SHP77 (cell line): ENCODE measurements around the gene TENT4B.

ENCODE experiments used
- DNase-seq, 2 experiments: peaks; one replicate each; lab custom pipeline; 2025; lab: John Stamatoyannopoulos, UW

TENT4B gene

DNA sequence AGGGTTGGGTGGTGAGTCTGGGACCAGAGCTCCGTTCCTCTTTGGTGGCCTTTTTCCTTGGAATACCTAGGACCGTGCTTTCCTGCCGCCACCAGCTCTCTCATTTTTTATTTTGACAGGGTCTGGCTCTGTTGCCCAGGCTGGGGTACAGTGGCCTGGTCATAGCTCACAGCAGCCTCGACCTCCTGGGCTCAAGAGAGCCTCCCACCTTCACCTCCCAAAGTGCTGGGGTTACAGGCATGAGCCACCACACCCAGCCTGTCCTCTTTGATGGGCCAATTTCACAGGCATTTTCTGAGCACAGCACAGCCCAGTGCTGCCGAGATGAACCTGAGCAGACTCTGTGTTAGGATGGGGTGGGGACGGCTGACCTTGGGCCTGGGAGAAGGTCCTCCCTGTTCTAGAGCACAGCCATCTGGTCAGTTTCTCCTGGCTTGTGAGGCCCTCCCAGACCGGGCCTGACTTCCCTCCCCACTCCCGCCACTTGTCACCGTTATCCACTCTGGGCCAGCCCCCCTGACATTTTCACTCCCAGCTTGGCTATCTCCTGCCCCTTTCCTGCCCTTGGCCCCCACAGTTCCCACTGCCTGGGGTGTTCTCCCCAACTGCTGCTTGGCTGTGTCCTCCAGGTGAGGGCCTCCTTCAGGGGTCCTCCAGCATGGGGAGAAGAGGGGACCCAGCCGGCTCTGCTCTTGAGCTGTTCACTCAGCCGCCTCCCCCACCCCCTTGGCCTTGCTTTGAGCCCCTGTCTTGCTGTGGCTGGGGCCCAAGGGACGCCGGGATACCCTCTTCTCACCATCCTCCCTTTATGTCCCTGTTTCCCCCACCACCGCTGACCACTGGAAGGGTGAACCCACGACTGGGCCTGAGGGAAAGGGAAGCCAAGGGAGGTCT lies 118.3 kb downstream of the TENT4B start:
- no peak for DNase-seq

DNA sequence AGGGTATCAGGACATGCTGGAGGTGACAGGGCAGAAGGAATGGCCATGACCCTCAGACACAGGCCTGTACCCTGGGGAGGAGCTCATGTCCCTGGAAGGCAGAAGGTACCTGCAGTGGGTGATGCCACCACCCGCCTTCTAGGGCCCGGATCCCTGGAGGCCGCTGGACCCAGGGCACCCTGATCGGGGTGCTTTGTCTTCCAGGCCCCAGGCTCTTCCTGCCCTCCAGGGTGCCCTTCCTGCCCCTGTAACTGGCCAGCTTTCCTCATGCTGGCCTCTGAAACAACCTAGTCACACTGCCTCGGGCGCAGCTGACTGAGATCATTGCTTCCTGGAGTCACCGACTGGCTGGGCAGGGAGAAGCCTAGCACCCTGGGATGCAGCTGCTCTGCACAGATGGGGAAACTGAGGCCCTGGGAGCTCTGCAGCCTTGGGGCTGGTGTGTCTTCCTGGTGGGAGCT lies 119.0 kb downstream of the TENT4B start:
- no peak for DNase-seq

DNA sequence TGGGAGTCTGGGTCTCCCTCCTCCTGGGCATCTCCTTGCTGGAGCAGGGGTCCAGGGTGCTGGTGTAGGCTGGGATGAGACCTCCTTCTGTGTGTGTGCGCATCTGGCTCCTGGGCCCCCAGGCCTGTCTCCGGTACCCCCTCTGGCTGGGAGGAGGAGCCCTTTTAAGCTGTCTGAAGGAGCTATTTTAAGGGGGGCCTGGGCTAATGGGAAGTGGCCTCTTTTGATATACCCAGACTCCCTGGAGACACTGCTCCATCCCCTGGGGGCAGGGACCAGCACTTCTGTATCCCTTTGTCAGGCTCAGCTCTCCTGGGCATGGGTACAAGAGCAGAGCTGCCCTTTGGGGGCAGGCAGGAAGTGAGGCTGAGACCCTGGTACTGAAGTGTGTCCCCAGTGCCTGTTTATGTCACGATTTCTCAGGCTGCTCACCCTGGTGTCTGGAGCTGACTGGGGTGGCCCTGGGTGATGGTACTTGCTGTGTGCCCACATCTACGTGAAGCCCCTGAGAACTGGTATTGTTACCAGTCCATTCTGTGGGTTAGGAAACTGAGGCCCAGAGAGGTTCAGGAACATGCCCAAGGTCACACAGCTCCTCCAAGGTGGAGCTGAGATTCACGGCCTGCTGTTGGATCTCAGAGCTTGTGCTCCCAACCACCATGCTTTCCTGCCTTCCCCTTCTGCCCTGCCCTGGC lies 119.7 kb downstream of the TENT4B start:
- no peak for DNase-seq

DNA sequence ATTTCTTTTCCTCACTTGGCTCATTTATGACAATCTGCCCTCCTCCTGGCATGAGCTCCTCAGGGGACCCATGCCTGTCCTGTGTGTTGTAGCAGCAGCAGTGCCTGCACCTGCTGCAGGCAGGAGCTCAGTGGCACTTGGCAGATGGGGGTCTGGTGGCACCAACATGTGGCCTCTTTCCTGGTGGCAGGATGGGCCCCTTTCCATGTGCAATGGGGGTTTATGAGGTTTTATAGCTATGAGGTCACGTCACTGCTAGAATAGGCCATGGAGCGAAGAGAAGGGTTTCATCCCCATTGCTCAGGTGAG lies 120.2 kb downstream of the TENT4B start:
- no peak for DNase-seq

DNA sequence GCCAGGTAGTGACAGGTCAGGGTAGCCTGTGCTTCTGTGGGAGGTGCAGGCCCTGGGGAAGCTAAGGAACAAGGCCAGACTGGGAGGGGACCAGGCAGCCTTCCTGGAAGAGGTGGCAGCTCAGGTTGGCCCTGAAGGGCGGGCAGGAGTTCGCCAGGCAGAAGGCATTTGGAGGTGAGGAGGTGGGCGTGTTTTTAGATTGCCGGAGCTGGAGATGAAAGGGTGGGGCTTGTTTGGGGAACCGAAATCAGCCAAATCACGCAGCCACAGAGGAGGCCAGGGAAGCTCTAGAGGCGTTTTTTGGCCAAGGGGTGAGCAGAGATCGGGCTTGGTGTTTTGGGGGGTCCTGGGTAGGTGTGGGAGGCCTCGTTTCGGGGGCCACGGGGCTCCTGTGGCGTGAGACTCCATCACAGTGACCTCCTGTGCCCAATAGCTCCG lies 120.8 kb downstream of the TENT4B start:
- no peak for DNase-seq

DNA sequence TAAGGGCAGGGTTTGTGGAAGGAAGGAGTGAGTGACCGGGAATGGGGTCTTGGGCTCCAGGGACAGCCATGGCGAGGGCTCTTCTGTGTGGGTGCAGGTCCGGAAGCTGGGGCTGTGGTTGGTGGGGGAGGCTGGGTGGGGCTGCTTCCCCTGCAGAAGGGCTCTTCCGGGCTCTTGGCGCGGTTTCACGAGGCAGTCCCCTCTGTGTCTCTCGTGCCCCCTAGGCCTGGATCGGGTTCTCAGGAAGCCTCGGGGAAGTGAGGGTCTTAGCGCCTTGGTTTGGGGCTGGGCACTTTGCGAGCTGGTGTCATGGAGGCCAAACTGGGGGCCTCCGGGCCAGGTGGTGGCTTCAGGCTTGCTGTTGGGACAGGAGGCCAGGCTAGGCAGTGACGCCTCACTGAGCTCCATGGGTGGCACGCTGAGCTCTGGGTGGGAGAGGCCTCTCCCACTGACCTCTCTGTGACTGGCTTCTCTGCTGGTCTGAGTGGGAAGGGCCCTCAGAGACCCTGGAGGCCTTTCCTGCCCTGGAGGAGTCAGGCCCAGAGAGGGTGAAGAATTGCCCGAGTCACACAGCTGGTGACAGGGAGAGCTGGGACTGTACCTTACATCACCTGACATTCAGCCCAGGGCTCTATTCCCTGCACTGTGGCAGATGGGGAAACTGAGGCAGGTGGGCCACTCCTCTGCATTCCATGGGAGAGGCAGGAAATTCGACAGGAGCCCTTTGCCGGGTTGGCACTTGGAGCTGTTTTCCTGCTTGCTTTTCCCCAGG lies 121.4 kb downstream of the TENT4B start:
- no peak for DNase-seq

DNA sequence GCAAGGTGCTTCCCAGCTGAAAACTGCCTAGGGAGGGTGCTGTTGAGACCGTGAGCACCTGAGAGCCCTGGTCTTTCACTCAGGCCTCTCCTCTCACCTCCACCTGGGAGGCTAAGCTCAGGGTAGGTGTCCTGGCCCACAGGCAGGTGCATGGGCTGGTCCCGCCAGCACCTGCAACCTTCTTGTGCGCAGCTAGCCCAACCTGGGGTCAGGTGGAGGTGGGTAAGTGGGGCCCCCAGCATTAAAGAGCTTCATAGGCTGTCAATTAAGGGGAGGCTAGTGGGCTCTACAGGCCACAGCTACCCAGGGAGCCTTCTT lies 122.0 kb downstream of the TENT4B start:
- no peak for DNase-seq

DNA sequence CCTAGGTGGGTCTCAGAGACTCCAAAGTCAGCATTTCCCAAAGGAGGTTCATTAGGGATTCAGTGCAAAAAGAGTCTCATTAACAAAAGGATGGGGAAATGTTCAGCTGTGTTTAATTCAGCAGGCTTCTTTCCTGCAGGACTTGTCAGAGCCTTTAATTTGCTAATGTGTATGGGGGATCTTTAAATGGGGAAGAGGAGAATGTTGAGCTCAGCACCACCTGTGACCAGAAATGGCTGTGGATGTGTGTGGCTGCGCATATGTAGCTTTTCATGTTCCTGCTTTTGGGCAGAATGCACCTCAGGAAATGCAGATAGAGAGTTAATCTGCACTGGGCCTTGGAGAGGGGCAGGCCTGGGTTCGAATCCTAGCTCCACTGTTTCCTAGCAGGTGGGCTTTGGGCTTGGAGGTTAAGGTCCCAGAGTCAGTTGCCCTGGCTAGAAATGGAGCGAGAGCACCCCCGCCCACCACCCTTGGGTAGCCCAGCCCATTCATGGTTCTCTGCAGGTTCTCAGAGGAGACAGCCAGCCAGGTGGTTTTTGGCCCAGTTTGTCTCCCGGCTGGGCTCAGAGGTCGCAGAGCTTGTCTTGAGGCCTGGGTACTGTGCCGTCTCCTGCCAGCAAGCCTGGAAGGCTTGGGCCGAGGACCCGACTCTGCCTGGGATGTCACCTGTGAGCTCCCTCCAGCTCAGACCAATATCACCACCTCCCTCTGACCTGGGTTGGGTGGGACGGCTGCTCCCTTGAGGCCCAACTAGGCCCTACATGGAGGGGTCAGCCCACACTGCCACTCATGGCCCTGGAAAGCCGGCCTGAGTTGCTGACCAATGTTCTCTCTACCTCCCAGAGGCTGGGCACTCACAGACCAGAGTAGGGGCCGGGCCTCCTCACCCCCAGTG lies 122.6 kb downstream of the TENT4B start:
- DNase-seq = no peak

DNA sequence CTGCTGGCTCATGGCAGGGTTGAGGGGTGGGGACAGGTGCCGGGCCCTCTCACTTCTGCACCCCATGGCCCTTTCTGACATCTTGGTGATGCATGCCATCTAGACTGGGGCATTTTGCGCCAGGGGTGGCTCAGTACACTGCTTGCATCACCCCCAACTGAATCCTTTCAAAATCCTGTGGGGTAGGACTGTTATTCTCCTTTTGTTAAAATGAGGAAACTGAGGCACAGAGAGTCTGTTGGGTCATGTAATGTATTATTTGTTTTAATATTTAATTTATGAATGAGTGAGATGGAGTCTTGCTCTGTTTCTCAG lies 123.2 kb downstream of the TENT4B start:
- DNase-seq = no peak

DNA sequence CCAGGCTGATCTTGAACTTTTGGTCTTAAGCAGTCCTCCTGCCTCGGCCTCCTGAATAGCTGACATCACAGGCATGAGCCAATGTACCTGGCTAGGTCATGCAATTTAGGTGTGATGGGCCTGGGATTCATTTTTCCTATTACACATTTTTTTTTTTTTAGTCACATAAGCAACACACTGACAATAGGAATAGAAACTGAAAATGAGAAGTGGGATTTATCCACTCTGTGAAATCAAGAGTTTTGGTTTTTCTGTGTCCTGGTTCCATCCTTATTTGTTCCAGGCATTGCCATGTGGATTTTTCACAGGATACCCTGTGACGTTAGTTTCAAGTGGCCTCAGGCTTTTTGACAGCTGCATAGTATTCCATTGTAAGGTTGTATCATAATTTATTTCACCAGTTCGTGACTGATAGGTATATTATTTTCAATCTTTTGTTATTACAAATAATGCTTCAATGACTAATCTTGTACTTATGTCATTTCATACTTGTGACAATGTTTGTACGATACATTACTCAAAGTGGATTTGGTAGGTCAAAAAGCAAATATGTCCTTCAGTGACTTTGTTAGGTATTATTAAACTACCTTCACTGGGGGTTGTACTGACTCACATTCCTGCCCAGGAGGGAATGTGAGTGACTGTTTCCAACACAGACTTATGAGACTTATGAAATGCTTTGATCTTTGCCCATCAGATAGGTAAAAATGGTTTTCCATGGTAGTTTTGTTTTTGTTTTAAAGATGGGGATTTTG lies 123.9 kb downstream of the TENT4B start:
- DNase-seq = no peak

DNA sequence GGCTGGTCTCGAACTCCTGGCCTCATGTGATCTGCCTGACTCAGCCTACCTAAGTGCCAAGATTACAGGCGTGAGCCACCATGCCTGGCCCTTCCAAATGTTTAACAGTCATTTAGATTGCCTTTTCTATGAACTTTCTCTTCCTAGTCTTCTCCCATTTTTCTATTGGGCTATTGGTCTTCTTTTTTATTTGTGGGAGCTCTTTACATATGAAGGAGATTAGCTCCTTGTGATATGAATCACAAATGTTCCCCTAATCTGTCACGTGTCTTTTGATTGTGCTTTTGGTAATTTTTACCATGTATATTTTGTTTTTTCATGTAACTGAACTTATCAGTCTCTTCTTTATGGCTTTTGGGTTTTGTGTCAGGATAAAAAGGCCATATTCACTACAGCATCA lies 125.1 kb downstream of the TENT4B start:
- DNase-seq = no peak

DNA sequence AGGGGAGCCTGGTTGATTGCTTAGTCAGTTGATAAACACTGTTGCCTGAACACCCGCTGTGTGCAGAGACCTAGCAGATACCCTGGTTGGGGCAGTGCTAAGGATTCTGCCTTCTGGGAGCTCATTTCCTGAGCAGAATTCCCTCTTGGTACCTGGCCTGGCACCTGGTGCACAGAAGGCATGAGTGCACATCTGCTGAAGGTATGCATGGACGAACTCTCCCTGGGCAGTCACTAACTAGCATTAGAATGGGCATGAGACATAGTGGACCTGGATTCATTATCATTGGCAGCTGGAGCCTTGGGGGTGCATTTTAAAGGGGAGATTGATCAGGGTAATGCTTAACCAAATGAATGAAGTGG lies 126.4 kb downstream of the TENT4B start:
- DNase-seq = no peak

DNA sequence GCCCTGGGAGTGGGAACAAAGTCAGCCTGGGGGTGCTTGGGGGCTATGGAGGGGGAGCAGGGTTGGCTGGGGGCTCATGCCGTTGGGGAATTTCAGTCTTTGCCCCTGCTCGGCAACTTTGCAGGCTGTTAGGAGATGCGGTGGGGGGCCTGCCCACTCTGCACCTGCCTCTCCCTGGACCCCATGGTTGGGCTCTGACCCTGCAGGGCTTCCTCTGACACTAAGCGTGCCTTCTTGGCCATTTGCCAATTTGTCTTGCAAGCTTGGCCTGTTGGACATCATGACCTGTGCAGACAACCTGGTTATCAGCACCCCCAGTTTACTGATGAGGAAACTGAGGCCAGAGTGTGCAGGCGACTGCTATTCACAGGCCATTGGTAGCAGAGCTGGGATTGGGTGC lies 127.8 kb downstream of the TENT4B start:
- no peak for DNase-seq
